Measurements from ENCODE around the gene LZTFL1.
"Not testable (repeated sequence)": the region's sequence is repeated elsewhere in the genome, so short reads cannot be mapped to it uniquely, and the experiment has no call there.

Gene LZTFL1

DNA sequence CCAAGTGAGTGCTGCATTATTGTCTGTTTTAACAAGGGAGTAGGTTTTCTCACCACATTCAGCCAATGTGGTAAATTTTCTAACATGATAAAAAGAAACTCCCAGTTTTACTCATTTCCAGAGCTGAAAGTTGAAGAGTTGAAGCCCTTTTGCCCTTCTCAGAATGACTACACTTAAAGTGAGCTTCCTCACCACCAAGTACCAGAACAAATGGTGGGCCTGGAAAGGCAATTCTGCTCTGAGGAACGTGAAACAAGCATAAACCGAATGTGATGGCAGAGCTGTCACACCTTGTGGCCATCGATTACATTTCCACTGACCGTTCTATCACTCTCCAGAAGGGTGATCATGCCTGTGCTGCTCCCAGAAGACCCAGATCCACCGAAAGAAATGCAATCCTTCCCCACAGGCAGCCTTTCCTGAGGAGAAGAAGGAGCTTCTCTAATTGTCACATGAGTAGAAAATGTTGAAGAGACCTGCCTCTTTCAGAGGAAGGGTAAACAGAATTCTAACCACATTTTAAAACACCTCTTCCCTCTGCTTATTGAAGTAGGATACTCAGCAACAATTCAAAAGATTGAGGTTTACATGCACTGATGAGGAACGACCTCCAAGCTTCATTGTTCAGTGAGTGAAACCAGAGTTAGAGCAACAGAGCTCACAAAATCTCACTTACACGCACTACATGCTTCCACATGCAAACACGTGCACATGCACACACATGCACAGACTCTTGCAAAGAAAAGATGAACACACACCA lies 23.0 kb upstream of the LZTFL1 start:
- peak; percentile 8 to 20 for DNase-seq

DNA sequence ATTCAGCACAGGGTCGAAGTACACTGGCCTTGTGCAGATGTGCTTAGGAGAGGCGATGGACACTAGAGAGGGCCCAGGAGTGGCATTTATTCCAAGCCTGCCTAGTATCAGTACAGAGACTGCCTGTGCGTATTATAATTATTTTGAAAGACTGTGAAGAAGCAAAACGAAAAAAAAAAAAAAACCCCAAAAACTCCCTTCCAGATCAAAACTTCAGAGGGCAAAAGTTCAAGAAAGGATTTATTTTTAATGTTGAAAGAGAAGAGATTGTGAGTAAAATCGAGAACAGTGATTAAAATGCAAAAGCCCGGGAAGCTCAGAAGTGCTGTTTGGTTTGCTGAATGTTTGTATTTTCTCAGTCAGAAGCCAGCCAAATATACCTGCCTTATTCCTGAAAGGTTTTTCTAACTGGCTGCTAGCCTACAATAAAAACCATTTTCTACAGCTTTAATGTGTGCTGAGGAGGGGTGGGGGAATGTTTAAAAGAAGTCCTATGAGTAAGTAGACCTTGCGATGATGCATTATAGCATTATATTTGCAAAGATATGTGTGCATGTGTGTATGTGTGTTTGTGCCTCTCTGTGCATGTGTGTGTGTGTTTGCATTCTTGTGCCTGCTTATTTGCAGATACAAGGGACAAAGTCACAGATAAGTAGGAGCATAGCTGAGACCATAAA lies 19.3 kb upstream of the LZTFL1 start:
- no peak for DNase-seq

DNA sequence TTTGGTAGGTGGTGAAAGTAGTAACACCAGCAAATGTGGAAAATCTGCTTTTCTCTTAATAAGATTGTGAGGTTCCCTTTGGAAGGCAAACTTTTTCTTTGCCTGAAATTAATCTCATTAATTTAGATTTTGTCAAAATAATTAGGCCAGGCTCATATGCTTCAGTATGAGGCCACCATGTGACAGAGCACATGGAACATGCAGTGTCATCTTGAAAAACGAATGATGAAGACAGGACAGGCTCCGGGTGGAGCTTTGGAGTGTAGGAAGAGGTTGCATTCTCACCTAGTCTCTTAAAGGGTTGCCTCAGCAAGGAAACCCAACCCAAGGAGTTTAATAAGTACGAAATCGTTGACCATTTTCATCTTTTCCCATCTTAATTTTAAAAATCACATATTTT lies 18.6 kb upstream of the LZTFL1 start:
- DNase-seq = no peak

DNA sequence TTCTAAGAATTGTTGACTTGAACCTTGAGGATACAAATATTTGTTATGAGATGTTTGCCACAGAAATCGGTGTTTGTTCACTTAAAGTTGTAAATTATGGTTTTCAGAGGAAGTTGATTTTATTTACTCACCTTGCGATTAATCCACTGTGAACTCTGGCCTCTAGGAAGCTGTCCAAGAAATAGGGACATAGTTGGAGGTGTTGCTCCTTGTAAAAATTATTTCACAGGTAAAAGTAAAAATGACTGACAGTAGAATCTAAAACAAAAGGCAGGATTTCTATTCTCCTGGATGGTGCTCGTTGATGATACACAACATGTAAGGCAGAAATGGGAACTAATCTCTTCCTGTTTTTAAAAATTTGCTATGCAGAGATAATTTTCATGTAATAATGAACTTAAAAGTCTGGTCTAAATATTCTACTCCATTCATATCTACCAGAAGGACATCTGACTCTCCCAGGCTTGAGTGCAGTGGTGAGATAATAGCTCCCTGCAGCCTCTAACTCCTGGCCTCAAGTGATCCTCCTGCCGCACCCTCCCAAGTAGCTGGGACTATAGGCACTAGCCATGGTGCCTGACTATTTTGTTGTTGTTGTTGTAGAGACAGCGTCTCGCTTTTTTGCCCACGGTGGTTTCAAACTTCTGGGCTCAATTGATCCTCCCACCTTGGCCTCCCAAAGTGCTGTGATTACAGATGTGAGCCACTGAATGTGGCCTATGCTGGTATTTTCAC lies 17.1 kb upstream of the LZTFL1 start:
- no peak for DNase-seq

DNA sequence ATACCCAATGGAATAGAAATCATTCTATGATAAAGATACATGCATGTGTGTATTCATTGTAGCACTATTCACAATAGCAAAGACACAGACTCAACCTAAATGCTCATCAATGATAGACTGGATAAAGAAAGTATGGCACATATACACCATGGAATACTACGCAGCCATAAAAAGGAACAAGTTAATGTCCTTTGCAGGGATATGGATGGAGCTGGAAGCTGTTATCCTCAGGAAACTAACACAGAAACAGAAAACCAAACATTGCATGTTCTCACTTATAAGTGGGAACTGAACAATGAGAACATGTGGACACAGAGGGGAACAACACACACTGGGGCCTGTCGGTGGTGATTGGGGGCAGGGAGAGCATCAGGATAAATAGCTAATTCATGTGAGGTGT lies 15.1 kb upstream of the LZTFL1 start:
- not testable (repeated sequence) for DNase-seq

DNA sequence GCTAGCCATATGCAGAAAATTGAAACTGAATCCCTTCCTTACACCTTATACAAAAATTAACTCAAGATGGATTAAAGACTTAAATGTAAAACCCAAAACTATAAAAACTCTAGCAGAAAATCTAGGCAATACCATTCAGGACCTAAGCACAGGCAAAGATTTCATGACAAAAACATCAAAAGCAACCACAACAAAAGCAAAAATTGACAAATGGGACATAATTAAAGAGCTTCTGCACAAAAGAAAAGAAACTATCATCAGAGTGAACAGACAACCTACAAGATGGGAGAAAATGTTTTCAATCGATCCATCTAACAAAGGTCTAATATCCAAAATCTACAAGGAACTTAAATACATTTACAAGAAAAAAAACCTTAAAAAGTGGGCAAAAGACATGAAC lies 14.4 kb upstream of the LZTFL1 start:
- not testable (repeated sequence) for DNase-seq

DNA sequence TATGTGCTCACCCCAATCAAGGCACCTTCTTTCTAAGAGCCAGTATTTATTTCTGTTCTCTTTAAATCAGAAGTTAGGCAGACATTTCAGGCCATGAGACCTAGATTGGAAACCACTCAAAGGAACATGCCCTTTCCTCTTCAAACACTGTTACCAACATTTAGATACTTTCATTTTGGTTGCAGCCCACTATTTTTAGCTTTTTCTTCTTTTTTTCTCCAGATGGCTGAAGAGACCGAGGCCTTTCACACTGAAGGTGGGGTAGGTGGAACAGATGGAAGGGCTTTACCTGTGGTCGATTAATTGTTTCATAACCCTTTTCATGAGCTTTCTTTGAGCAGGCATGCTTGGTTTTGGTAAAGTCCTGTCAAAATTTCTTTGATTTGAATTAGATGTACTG lies 10.9 kb upstream of the LZTFL1 start:
- DNase-seq = no peak

DNA sequence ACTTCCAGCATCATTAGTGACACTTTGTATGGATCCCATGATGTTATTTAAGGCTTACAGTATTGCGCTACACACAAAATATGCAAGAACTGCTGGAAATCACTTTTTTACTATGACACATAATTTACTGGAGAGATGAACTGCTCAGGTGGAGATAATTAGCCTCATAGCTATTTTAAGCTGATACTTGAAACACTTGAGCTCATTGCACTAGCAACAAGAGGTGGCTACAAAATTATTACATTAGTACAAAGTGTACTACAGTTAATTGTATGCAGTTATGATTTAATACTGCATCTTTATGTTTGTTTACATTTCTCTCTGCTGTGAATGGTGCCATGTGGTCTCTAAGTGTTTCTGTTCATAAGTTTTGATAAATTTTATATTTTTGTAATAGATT lies 6.5 kb upstream of the LZTFL1 start:
- DNase-seq = no peak

DNA sequence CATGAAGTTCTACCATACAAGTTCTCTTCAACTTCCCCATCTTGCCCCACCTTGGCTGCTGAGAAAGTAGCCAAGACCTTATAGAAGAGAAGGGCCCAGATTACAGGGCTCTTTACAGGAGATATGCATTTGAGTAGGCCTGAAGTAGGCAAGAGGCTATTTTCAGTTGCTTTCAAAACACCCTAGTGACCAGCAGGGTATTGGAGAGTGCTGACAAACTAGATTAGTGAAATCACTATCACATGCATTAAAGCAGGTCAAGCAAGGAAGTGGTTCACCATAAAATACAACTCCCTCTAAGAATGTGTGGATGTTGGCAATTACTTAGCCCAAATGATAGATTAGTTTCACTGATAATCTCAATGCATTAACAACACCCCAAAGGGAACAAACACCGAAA lies 2.7 kb upstream of the LZTFL1 start:
- no peak for DNase-seq

DNA sequence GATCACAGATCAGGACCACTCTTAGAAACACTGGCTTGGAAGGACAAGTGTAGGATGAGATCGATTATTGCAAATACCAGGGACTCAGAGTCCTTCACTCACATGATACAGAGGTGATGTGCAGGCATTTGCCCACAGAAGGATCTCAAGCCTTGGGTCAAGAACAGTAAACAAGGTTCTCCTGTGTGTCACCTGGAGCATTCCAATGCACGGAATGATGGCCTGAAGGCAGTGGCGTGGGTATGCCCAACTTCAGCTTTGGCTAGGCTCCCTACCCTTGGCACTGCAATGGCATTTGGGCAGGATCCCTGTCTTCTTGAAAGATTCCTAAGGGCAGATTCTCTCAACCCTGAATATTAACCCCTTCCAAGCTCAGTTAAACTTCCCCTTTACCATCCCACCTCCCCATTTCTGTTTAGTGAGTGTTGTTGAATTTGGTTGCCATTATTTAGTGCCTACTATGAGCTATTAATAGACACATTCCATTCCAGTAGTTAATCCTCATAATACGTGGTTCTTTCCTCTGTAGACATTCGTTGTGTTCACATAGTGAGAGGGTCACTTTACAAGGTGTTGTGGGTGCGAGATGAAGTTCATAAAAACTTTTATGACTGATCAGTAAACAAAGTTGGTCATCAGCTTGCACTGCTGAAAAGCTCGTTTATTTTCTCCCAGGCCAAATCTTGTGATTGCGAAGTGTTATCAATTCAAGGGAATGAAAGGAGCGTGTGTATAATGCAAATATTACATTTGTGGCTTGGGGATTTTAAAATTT lies 1.1 kb upstream of the LZTFL1 start:
- no peak for DNase-seq

DNA sequence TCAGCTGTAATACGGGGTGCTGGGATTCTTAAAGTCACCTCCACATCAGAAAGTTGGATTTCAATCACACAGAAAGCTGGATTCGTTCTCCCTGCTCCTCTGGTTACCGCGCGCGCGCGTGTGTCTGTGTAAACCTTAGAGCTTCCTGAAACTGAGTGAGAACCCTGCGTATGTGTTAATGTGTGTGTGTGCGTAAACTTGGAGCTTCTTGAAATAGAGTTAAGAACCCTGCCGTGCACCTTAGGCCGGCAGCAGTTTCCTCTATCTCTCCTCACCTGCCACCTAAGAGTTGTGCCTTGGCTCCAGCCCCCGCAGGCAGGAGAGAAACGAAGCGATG lies 531 bp downstream of the LZTFL1 start:
- no peak for DNase-seq

DNA sequence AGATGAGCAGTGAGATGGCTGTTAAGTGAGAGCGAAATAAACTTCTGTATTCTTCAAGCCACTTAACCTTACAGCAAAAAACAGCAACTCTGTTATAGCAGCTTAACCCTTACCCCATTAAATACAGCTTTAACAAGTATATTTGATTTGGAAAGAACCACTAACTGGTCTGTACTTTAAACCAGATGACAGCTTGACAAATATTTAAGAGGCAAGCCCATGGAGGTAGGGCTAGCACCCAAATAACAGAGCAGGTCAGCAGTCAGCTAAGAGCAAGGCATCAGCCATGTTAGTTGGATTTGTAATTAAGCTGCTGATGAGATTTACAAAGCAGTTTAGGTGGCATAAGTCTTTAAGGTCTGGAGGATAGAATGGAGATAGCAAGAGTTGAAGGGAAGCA lies 3.5 kb downstream of the LZTFL1 start:
- DNase-seq = no peak

DNA sequence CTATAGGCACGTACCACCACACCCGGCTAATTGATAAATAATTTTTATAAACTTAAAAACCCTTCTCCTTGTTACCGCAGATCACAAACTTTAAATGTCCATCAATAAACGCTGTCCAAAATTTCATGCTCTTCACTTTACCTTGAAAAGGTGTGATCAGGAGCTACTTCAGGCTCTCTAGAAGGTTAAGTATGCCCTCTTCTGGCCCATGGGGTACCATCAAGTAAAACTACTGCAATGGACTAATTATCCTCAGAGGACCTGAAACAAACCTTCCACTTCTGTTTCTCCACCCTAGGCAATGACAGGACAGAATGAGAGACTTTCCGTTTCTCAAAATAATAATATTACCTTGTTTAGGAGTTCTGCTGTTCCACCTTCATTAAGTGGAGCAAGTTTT lies 9.2 kb downstream of the LZTFL1 start:
- no peak for DNase-seq

DNA sequence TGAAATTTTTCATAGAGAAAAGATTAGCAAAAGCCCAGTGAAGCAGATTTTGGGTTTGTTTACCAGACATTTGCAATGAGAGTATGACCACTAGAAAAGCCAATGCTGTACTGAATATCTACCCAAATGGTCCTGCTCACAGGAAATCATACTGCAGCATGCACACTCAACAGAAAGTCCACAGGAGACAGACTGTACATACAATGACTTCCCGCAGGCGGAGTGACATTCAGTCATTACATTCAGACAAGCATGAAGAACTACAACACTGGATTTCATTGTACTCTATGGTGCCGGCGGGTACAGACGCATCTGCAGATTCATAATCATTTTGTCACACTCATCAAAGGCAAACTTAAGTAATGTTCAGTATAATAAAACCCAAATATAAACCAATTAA lies 11.8 kb downstream of the LZTFL1 start:
- no peak for DNase-seq

DNA sequence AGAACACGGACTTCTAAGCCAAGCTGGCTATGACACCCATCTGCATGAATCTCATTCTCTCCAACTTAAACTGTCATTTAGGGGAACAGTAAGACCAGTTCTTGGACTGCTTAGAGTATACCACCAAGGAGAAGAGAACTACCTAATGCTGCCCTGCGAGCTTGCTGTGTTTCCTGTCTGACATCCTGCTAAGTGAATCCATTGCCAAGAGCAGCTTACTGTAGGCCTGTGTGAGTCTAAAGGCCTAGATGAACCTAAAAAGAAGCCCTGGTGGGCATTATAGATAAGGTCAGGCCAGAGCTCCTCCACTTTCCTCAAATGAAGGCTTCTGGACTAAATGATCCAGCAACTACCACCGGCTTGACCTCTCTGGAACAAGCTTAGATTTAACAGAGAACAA lies 15.0 kb downstream of the LZTFL1 start:
- no peak for DNase-seq

DNA sequence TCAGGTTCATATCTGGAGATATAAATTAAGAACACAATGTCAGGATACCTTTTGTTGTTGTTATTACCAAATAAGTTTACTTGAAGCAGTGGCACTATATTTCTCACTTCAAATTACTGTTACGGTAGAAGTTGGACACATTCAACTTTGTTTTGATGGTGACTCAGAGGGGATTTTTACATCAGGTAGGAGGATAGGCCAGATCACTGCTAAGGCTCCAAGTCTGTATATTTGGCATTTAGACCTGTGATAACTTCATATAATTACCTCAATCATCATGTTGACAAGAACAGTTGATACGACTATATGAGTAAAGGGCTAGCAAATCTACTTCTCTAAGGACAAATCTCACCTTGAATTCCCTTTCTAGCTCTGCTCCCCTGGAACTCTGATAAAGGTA lies 15.6 kb downstream of the LZTFL1 start:
- no peak for DNase-seq

DNA sequence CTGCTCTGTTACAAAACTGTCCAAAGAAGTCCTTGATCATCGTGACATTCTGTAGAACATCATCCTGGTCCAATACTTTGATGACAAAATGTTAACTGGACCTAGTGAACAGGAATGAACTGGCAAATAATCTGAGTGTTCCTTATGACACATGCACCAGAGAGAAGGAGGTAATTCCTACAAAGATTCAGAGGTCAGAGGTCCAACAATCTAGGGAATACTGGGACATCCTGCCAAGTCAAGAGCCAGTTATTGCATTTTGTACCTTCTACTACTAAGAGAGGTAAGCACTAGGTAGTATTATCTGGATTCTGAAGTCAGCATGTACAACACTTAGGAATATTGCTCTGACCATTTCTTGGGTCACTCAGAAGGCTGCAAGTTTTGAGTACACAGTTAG lies 20.8 kb downstream of the LZTFL1 start:
- no peak for DNase-seq

DNA sequence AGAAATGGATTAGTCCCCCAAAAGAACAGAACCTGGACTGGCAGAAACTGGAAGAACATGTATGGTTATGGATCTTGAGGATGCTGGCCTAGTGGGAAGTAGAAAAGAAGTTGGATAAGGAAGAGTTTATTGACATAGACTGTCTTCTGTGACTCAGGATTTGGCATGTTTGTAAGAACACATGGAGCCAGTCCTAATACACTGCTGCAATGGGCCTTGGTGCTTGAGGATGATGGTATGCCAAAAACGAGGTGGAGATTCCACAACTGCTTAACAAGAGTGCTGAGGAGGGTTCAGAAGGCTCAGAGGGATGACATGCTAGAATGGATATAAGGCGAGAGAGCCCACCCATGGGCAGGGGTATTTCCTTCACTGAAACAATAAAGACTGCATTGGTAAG lies 22.4 kb downstream of the LZTFL1 start:
- no peak for DNase-seq

DNA sequence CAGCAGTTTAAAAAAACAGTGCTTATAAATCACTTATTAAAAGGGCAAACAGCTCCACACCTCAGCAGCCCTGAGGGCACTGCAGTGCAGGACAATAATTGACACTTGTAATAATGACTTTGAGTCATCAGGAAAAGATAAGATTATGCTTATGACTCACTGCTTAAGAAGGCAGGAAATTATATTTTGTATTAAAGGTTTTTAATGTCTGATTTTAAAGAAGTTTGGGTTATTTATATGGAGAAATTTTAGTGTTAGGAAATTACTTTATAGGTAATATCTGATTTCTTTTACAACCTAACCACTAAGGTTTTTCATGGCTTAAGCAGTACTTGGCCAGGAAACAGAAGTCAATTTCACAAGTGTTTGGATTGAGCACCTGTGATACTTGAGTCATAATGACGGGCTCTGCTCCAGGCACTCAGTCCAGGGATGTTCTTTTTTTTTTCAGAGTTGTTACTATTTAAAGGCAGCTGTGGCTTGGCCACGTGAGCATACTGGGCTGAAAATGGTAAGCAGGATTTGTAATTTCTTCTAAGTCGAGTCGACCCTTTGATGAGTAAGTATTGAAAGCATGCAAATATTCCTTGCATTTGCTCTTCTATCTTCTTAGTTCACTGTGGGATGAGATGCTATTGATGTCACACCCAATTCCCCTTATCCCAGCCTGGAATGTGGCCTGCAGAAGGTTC lies 23.9 kb downstream of the LZTFL1 start:
- DNase-seq = peak in 1 of 2 experiments; percentile 7

DNA sequence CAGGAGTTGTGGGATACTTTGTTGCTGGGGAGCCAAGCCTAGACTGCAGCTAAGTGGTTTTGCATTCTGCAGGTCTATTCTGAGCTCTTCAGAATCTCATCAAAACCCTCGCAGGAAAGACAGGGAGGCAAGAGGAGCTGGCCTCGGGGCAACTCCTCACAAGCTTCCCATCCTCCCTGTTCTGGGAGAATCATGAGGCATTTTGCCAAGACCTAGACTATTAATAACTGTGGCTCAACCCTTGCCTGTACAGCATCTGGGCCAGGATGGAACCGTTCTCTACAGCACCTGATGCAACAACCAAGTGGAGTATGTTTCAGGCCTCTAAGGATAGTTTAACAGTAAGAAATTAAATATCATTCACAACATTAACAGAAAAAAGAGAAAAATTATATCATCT lies 25.4 kb downstream of the LZTFL1 start:
- DNase-seq = no peak

DNA sequence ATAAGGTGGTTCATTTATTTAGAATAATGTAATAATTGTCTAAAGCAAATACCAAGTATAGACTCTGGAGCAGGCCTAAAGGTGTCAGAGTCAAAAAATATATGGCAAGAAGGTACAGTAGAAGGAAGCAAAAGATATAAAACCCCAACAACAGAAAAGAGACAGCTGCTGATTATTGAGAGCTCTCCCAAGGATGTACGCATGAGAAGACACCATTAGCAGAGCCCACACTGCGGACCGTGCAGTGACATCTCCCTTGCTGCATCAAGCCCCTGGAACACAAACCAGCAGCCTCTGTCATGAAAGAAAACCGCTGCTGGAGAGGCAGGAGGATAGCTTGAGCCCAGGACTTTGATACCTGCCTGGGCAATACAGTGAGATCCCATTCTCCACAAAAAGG lies 27.6 kb downstream of the LZTFL1 start:
- no peak for DNase-seq

DNA sequence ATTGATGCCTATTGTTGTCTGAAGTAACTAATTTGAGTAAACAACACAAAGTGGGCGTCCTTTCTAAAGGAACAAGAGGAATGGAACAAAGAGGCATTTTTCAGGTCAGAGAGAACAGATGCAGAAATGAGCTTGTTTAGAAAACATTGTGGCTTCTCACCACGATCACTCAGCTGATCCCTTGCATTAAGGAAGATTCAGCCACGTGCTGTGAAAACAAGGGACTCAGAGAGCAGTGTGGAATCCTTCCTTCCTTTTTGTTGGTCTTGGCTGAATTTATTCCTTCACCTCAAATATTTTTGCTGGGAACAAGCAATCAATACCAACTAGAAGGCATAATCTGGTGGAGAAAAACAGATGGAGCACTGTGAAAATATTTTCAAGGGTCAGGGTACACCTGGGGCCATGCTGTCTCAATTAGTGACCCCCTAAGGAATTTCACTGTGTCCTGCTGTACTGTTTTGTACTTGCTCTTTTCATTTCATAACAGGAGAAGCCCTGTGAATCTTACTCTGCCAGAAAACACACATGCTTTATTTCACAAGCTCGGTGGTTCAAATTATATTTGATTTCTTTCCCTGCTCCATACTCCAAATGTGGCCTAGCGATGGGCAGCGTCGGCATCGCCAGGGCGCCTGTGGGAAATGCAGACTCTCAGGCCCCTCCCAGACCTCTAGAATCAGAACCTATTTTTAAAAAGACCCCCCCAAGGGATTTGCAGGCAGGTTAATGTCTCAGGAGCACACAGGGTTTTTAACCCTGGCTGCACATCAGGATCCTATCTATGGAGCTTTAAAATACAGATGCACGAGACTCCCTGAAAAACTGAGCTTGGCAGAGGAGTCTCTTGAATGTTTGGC lies 34.0 kb downstream of the LZTFL1 start:
- no peak for DNase-seq

Measured in NCI-H187 (cell line).